Activated naive CD8-positive, alpha-beta T cell treated with anti-CD3 and anti-CD28 coated beads, Interleukin-2, amount 50 U/mL, for 24 hours (primary cell): ENCODE measurements around the gene COA7.
"Not testable (repeated sequence)": the region's sequence is repeated elsewhere in the genome, so short reads cannot be mapped to it uniquely, and the experiment has no call there.

Source experiments
- ATAC-seq: fragments of 150-1000 bp; cut with Tn5 transposase; one replicate; pipeline ENCODE4 v1.10.0; 2021
- DNase-seq: peaks from one replicate; pipeline ENCODE4 v3.0.0; 2021
- H3K27ac Mint-ChIP-seq: one replicate; pipeline ENCODE4 v1.8.0; 2021; ENCODE audit warnings: mild to moderate bottlenecking, mixed read lengths
- H3K27me3 Mint-ChIP-seq: one replicate; pipeline ENCODE4 v1.8.0; 2021; ENCODE audit warnings: mixed read lengths
- H3K36me3 Mint-ChIP-seq: one replicate; pipeline ENCODE4 v1.8.0; 2021; ENCODE audit warnings: low read depth, mixed read lengths
- H3K4me1 Mint-ChIP-seq: one replicate; pipeline ENCODE4 v1.8.0; 2021; ENCODE audit warnings: mixed read lengths
- H3K4me3 Mint-ChIP-seq: one replicate; pipeline ENCODE4 v1.8.0; 2021; ENCODE audit warnings: mild to moderate bottlenecking, moderate library complexity, mixed read lengths
- H3K9me3 Mint-ChIP-seq: one replicate; pipeline ENCODE4 v1.8.0; 2021; ENCODE audit warnings: mixed read lengths

The COA7 gene

GRCh38 chr1:52715296-52715695 lies 17.1 kb upstream of the COA7 start:
- H3K27me3 Mint-ChIP-seq, H3K4me1 Mint-ChIP-seq, H3K36me3 Mint-ChIP-seq, ATAC-seq, H3K4me3 Mint-ChIP-seq, H3K9me3 Mint-ChIP-seq, H3K27ac Mint-ChIP-seq, DNase-seq: not testable (repeated sequence)

GRCh38 chr1:52713590-52713989 lies 15.4 kb upstream of the COA7 start:
- Mint-ChIP-seq H3K36me3 (no peaks in the 10 kb centered on the region), H3K27me3 (no peaks in the 10 kb centered on the region), H3K27ac (no peak overlapping the region), H3K4me3 (no peak overlapping the region), H3K9me3 (no peaks in the 10 kb centered on the region), H3K4me1 (no peaks in the 10 kb centered on the region)
- no peak for DNase-seq
- ATAC-seq = no peak

GRCh38 chr1:52709016-52709415 lies 10.9 kb upstream of the COA7 start:
- Mint-ChIP-seq H3K27ac (no peak overlapping the region), H3K4me3 (no peak overlapping the region), H3K9me3 (no peaks in the 10 kb centered on the region), H3K27me3 (no peaks in the 10 kb centered on the region), H3K36me3 (no peaks in the 10 kb centered on the region), H3K4me1 (no peaks in the 10 kb centered on the region)
- no peak for DNase-seq
- no peak for ATAC-seq

- H3K4me1 Mint-ChIP-seq = peaks cover 7% of the 10 kb centered on the region
- ATAC-seq (no peak), DNase-seq (no peak)
- H3K9me3 Mint-ChIP-seq = no peaks in the 10 kb centered on the region
- H3K36me3 Mint-ChIP-seq = no peaks in the 10 kb centered on the region
- no peak overlapping the region for H3K4me3 Mint-ChIP-seq
- no peak overlapping the region for H3K27ac Mint-ChIP-seq
- no peaks in the 10 kb centered on the region for H3K27me3 Mint-ChIP-seq
These were observed 9.9 kb upstream of the COA7 start for GRCh38 chr1:52707927-52708655.

- ATAC-seq = no peak
These were observed 9.1 kb upstream of the COA7 start for GRCh38 chr1:52706941-52707926.

GRCh38 chr1:52706136-52706670 lies 8.1 kb upstream of the COA7 start:
- no peak for DNase-seq
- no peak for ATAC-seq
- H3K36me3 Mint-ChIP-seq = no peaks in the 10 kb centered on the region
- H3K27me3 Mint-ChIP-seq = peaks cover 1% of the 10 kb centered on the region
- H3K27ac Mint-ChIP-seq = no peak overlapping the region
- H3K4me1 Mint-ChIP-seq = peaks cover 18% of the 10 kb centered on the region
- no peak overlapping the region for H3K4me3 Mint-ChIP-seq
- no peaks in the 10 kb centered on the region for H3K9me3 Mint-ChIP-seq

More at GRCh38 chr1:52706941-52707926, 9.1 kb upstream of the COA7 start:
- H3K4me1 Mint-ChIP-seq = peaks cover 16% of the 10 kb centered on the region
- no peak overlapping the region for H3K4me3 Mint-ChIP-seq
- H3K27me3 Mint-ChIP-seq = no peaks in the 10 kb centered on the region
- no peak overlapping the region for H3K27ac Mint-ChIP-seq
- H3K36me3 Mint-ChIP-seq = no peaks in the 10 kb centered on the region
- DNase-seq = no peak
- no peaks in the 10 kb centered on the region for H3K9me3 Mint-ChIP-seq

GRCh38 chr1:52702886-52703787 lies 5.0 kb upstream of the COA7 start:
- peak; percentile 78 for DNase-seq
- Mint-ChIP-seq H3K27me3 (peaks cover 2% of the 10 kb centered on the region), H3K4me3 (peak overlapping the region; percentile 86)

GRCh38 chr1:52695627-52696026 lies 2.5 kb downstream of the COA7 start:
- Mint-ChIP-seq H3K4me1 (peaks cover 36% of the 10 kb centered on the region), H3K36me3 (peaks cover 37% of the 10 kb centered on the region), H3K4me3 (peak overlapping the region; percentile 63), H3K27ac (no peak overlapping the region), H3K9me3 (no peaks in the 10 kb centered on the region), H3K27me3 (no peaks in the 10 kb centered on the region)
- ATAC-seq (no peak), DNase-seq (no peak)

More at GRCh38 chr1:52702886-52703787, 5.0 kb upstream of the COA7 start:
- ATAC-seq = peak; percentile 93
- peaks cover 25% of the 10 kb centered on the region for H3K4me1 Mint-ChIP-seq
- peak overlapping the region; percentile 94 for H3K27ac Mint-ChIP-seq
- no peaks in the 10 kb centered on the region for H3K9me3 Mint-ChIP-seq
- no peaks in the 10 kb centered on the region for H3K36me3 Mint-ChIP-seq

- Mint-ChIP-seq H3K9me3 (no peaks in the 10 kb centered on the region), H3K27ac (no peak overlapping the region), H3K36me3 (peaks cover 40% of the 10 kb centered on the region), H3K4me1 (peaks cover 35% of the 10 kb centered on the region), H3K4me3 (no peak overlapping the region), H3K27me3 (no peaks in the 10 kb centered on the region)
- ATAC-seq = no peak
- no peak for DNase-seq
These were observed 4.3 kb downstream of the COA7 start for GRCh38 chr1:52693843-52694242.

GRCh38 chr1:52693351-52693750 lies 4.8 kb downstream of the COA7 start:
- not testable (repeated sequence) for H3K27me3 Mint-ChIP-seq, ATAC-seq, H3K4me3 Mint-ChIP-seq, H3K27ac Mint-ChIP-seq, H3K9me3 Mint-ChIP-seq, DNase-seq
- H3K4me1 Mint-ChIP-seq = peaks cover 30% of the 10 kb centered on the region
- H3K36me3 Mint-ChIP-seq = peaks cover 44% of the 10 kb centered on the region

- peaks cover 26% of the 10 kb centered on the region for H3K4me1 Mint-ChIP-seq
These were observed 5.5 kb downstream of the COA7 start for GRCh38 chr1:52692697-52693096.

GRCh38 chr1:52691821-52692220 lies 6.3 kb downstream of the COA7 start:
- Mint-ChIP-seq H3K4me3 (no peak overlapping the region), H3K36me3 (peaks cover 51% of the 10 kb centered on the region), H3K27me3 (no peaks in the 10 kb centered on the region), H3K9me3 (no peaks in the 10 kb centered on the region), H3K27ac (no peak overlapping the region), H3K4me1 (peaks cover 21% of the 10 kb centered on the region)
- DNase-seq (no peak), ATAC-seq (no peak)

More at GRCh38 chr1:52692697-52693096, 5.5 kb downstream of the COA7 start:
- ATAC-seq (no peak), DNase-seq (no peak)
- H3K27ac Mint-ChIP-seq = no peak overlapping the region
- H3K4me3 Mint-ChIP-seq = no peak overlapping the region
- no peaks in the 10 kb centered on the region for H3K27me3 Mint-ChIP-seq
- peaks cover 49% of the 10 kb centered on the region for H3K36me3 Mint-ChIP-seq
- H3K9me3 Mint-ChIP-seq = no peaks in the 10 kb centered on the region

- Mint-ChIP-seq H3K4me3 (no peak overlapping the region), H3K27ac (peak overlapping the region; percentile 32), H3K27me3 (no peaks in the 10 kb centered on the region), H3K9me3 (no peaks in the 10 kb centered on the region), H3K36me3 (peaks cover 36% of the 10 kb centered on the region), H3K4me1 (peaks cover 9% of the 10 kb centered on the region)
- ATAC-seq = no peak
- no peak for DNase-seq
These were observed 11.3 kb downstream of the COA7 start for GRCh38 chr1:52686830-52687229.

GRCh38 chr1:52686261-52686751 lies 11.8 kb downstream of the COA7 start:
- not testable (repeated sequence) for H3K4me1 Mint-ChIP-seq, H3K4me3 Mint-ChIP-seq, H3K9me3 Mint-ChIP-seq, H3K27me3 Mint-ChIP-seq
- Mint-ChIP-seq H3K36me3 (peaks cover 32% of the 10 kb centered on the region), H3K27ac (peak overlapping the region; percentile 32)
- DNase-seq (peak; percentile 71), ATAC-seq (peak; percentile 81)
